ENCODE results near the gene STK25. TPM values are rescaled to one million over a fixed set of nuclear protein-coding genes. Genes with fewer than 3 reads are reported as not detected.

Gene STK25
- total RNA-seq, 2 experiments from 2014 or later, result 76.1 to 81.3 TPM

GRCh38 chr2:241534701-241535375, 26.5 kb upstream of the STK25 start:
- Mint-ChIP-seq H3K4me1 (ENCODE audit: low read depth) (no peaks in the 10 kb centered on the region), H3K27ac (no peak overlapping the region)
- CTCF ChIA-PET, result no interaction called here

GRCh38 chr2:241534293-241534692, 25.9 kb upstream of the STK25 start:
- Mint-ChIP-seq H3K4me1 (ENCODE audit: low read depth) (no peaks in the 10 kb centered on the region), H3K36me3 (ENCODE audit: low read depth) (no peaks in the 10 kb centered on the region), H3K27ac (no peak overlapping the region), H3K4me3 (no peak overlapping the region), H3K9me3 (no peaks in the 10 kb centered on the region), H3K27me3 (peaks cover 15% of the 10 kb centered on the region)
- no peak for DNase-seq
- no peaks in the 10 kb centered on the region for H3K36me3 ChIP-seq (ENCODE audit: insufficient read depth, low read length)
- ATAC-seq (ENCODE audit: poor library complexity), result no peak
- H3K4me3 ChIP-seq (ENCODE audit: low read length), result no peak overlapping the region
- ChIA-PET POLR2A (no interaction called here), CTCF (no interaction called here)
- intact Hi-C loops (cut with DNase I, micrococcal nuclease), result no loop called here
- no peaks in the 10 kb centered on the region for H3K4me1 ChIP-seq (ENCODE audit: insufficient read depth, low read length)
- H3K9me3 ChIP-seq (ENCODE audit: control insufficient read depth in 1 of 2, insufficient read depth in 1 of 2, low read length in 2 of 2), result no peaks in the 10 kb centered on the region
- H3K27ac ChIP-seq (ENCODE audit: low read depth in 1 of 2, low read length in 2 of 2), result no peak overlapping the region
- H3K27me3 ChIP-seq (ENCODE audit: control insufficient read depth in 1 of 2, insufficient read depth in 2 of 2, low read length in 2 of 2), result peaks cover 0 to 3% of the 10 kb centered on the region in 2 experiments
- no peak for TF ChIP-seq CTCF (IDR thresholded peaks at IDR 0.05)

More at GRCh38 chr2:241534701-241535375, 26.5 kb upstream of the STK25 start:
- Histone ChIP-seq H3K27ac (ENCODE audit: low read depth in 1 of 2, low read length in 2 of 2) (no peak overlapping the region), H3K27me3 (ENCODE audit: control insufficient read depth in 1 of 2, insufficient read depth in 2 of 2, low read length in 2 of 2) (peaks cover 3% of the 10 kb centered on the region in 2 experiments), H3K36me3 (ENCODE audit: insufficient read depth, low read length) (no peaks in the 10 kb centered on the region), H3K9me3 (ENCODE audit: control insufficient read depth in 1 of 2, insufficient read depth in 1 of 2, low read length in 2 of 2) (no peaks in the 10 kb centered on the region), H3K4me1 (ENCODE audit: insufficient read depth, low read length) (no peaks in the 10 kb centered on the region), H3K4me3 (ENCODE audit: low read length) (no peak overlapping the region)
- Mint-ChIP-seq H3K9me3 (no peaks in the 10 kb centered on the region), H3K4me3 (no peak overlapping the region), H3K36me3 (ENCODE audit: low read depth) (no peaks in the 10 kb centered on the region), H3K27me3 (peaks cover 15% of the 10 kb centered on the region)
- ATAC-seq (ENCODE audit: poor library complexity), result no peak
- no peak for TF ChIP-seq CTCF (IDR thresholded peaks at IDR 0.05)
- POLR2A ChIA-PET, result no interaction called here
- DNase-seq, result no peak
- intact Hi-C loops (cut with DNase I, micrococcal nuclease), result no loop called here

- H3K9me3 ChIP-seq (ENCODE audit: control insufficient read depth in 1 of 2, insufficient read depth in 1 of 2, low read length in 2 of 2), result no peaks in the 10 kb centered on the region
- no peaks in the 10 kb centered on the region for H3K36me3 ChIP-seq (ENCODE audit: insufficient read depth, low read length)
- H3K4me3 Mint-ChIP-seq, result no peak overlapping the region
- no peak overlapping the region for H3K27ac Mint-ChIP-seq
- no peaks in the 10 kb centered on the region for H3K9me3 Mint-ChIP-seq
- H3K27me3 Mint-ChIP-seq, result peaks cover 9% of the 10 kb centered on the region
- CTCF ChIA-PET, result interaction anchor here (0.6 kb wide), 1 partner anchor 251 kb away, joined by 3 read pairs; no protein-coding TSS in a partner anchor
- H3K4me1 Mint-ChIP-seq (ENCODE audit: low read depth), result no peaks in the 10 kb centered on the region
- DNase-seq, result no peak
- ATAC-seq (ENCODE audit: poor library complexity), result no peak
- POLR2A ChIA-PET, result interaction anchor here (0.6 kb wide), 1 partner anchor 200 kb away, joined by 3 read pairs; no protein-coding TSS in a partner anchor
- H3K4me3 ChIP-seq (ENCODE audit: low read length), result no peak overlapping the region
- H3K4me1 ChIP-seq (ENCODE audit: insufficient read depth, low read length), result no peaks in the 10 kb centered on the region
- no peaks in the 10 kb centered on the region for H3K27me3 ChIP-seq (ENCODE audit: control insufficient read depth in 1 of 2, insufficient read depth in 2 of 2, low read length in 2 of 2)
- intact Hi-C loops (cut with DNase I, micrococcal nuclease), result no loop called here
- TF ChIP-seq CTCF (IDR thresholded peaks at IDR 0.05), result no peak
- no peaks in the 10 kb centered on the region for H3K36me3 Mint-ChIP-seq (ENCODE audit: low read depth)
- no peak overlapping the region for H3K27ac ChIP-seq (ENCODE audit: low read depth in 1 of 2, low read length in 2 of 2)
Measured at GRCh38 chr2:241532733-241533601, 24.6 kb upstream of the STK25 start.
